GM13976 (cell line): ENCODE results near the gene SLC66A3.

Experiments used
- DNase-seq: peaks from one replicate; pipeline ENCODE4 v3.0.0; 2012; ENCODE audit warnings: low spot score
- CTCF ChIP-seq: IDR thresholded peaks from 2 replicates; pipeline ENCODE4 v1.5.1; 2012; ENCODE audit warnings: borderline replicate concordance, mild to moderate bottlenecking; ENCODE audit not compliant: insufficient read depth; ENCODE audit errors: extremely low read depth, missing control alignments, control extremely low read depth
- in situ Hi-C: fragments of 300-500 bp; cut with MboI; formaldehyde crosslinking; loops from one replicate; pipeline ENCODE4 v1.12.0; 2022; ENCODE audit warnings: low sequenced_read_pairs, mixed read lengths, inconsistent platforms; ENCODE audit not compliant: unreplicated experiment

SLC66A3 gene

DNA sequence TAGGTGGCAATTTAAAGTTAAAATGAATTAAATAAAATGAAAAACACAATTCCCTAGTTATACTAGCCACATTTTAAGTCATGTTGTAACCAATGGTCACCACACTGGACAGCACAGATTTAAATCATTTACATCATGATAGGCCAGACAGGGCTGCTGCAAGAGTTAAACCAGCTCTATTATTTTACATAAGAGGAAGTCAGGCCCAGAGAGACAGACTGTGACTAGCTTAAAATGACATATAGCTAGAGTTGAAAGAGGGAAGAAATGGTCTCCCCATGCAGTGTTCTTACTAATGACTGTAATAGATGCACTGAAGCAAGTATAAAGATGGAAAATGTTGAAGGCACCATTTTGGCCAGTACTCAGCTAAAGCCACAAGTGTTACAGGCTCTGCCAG, 69.6 kb downstream of the SLC66A3 start:
- TF ChIP-seq CTCF = no peak
- in situ Hi-C loops = no loop called here
- DNase-seq = no peak

- no peak for DNase-seq
- no peak for TF ChIP-seq CTCF
These were observed 72.3 kb downstream of the SLC66A3 start for GRCh38 chr2:11227595-11227994.

More at GRCh38 chr2:11227595-11227994, 72.3 kb downstream of the SLC66A3 start:
- in situ Hi-C loops = no loop called here
